Activated CD8-positive, alpha-beta T cell treated with anti-CD3 and anti-CD28 coated beads for 36 hours (primary cell): ENCODE data around the gene CPN2. TPM values are rescaled to one million over a fixed set of nuclear protein-coding genes. Genes with fewer than 3 reads are reported as not detected.

ENCODE experiments used
- ATAC-seq: fragments of 200-7000 bp; cut with Tn5 transposase; one replicate; pipeline ENCODE4 v1.10.0; 2021; ENCODE audit warnings: mild to moderate bottlenecking, moderate library complexity
- CTCF ChIA-PET: fragments of 350-600 bp; sonication (Branson Sonifier 250); formaldehyde crosslinking; loops from one replicate; lab custom pipeline; 2021; ENCODE audit warnings: antibody characterized with exemption; lab: Charles Lee
- POLR2A ChIA-PET: fragments of 350-600 bp; sonication (Branson Sonifier 250); formaldehyde crosslinking; loops from one replicate; lab custom pipeline; 2021; ENCODE audit warnings: antibody characterized with exemption; lab: Charles Lee
- DNase-seq: peaks from one replicate; pipeline ENCODE4 v3.0.0-alpha.2; 2020
- H3K27ac Mint-ChIP-seq: one replicate; pipeline ENCODE4 v1.8.0; 2021; ENCODE audit warnings: mild to moderate bottlenecking, mixed read lengths
- H3K27me3 Mint-ChIP-seq: one replicate; pipeline ENCODE4 v1.8.0; 2021; ENCODE audit warnings: mixed read lengths
- H3K36me3 Mint-ChIP-seq: one replicate; pipeline ENCODE4 v1.8.0; 2021; ENCODE audit warnings: low read depth, mixed read lengths
- H3K4me1 Mint-ChIP-seq: one replicate; pipeline ENCODE4 v1.8.0; 2021; ENCODE audit warnings: low read depth, mixed read lengths
- H3K4me3 Mint-ChIP-seq: one replicate; pipeline ENCODE4 v1.8.0; 2021; ENCODE audit warnings: mild to moderate bottlenecking, moderate library complexity, mixed read lengths
- H3K9me3 Mint-ChIP-seq: one replicate; pipeline ENCODE4 v1.8.0; 2021; ENCODE audit warnings: mixed read lengths
- CTCF ChIP-seq: fragments of 200-600 bp; IDR thresholded peaks from one replicate; pipeline ENCODE4 v1.8.0; 2022; ENCODE audit warnings: antibody characterized with exemption, mild to moderate bottlenecking
- intact Hi-C: fragments of 100-400 bp; cut with micrococcal nuclease; formaldehyde crosslinking; loops from one replicate; pipeline ENCODE4 v1.10.0; 2022
- total RNA-seq, 2 experiments: library from RNA; stranded (reverse); gene quantifications; one replicate each; pipeline ENCODE4 v1.2.3, GENCODE V29; 2021

The CPN2 gene
- total RNA-seq, 2 experiments from 2014 or later, result not detected

- Mint-ChIP-seq H3K36me3 (peaks cover 1% of the 10 kb centered on the region), H3K9me3 (peaks cover 2% of the 10 kb centered on the region), H3K27me3 (peaks cover 8% of the 10 kb centered on the region), H3K27ac (no peak overlapping the region), H3K4me3 (no peak overlapping the region), H3K4me1 (peaks cover 20% of the 10 kb centered on the region)
- DNase-seq (no peak), ATAC-seq (no peak)
- POLR2A ChIA-PET, result interaction anchor here (0.7 kb wide), 1 partner anchor 29 kb away, joined by 3 read pairs; no protein-coding TSS in a partner anchor
- intact Hi-C loops, result no loop called here
- TF ChIP-seq CTCF, result no peak
- CTCF ChIA-PET, result interaction anchor here (0.8 kb wide), 1 partner anchor 13 kb away, joined by 3 read pairs; no protein-coding TSS in a partner anchor
These were observed 49.4 kb downstream of the CPN2 start for GRCh38 chr3:194301730-194302129.

- Mint-ChIP-seq H3K9me3 (peaks cover 2% of the 10 kb centered on the region), H3K27me3 (peaks cover 8% of the 10 kb centered on the region), H3K4me1 (peaks cover 12% of the 10 kb centered on the region), H3K27ac (no peak overlapping the region), H3K36me3 (peaks cover 1% of the 10 kb centered on the region), H3K4me3 (no peak overlapping the region)
- ChIA-PET CTCF (interaction anchor here (0.9 to 1.5 kb wide), 2 partner anchors 15 to 23 kb away, joined by 3 to 4 read pairs; no protein-coding TSS in a partner anchor), POLR2A (interaction anchor here (0.7 to 1.4 kb wide), 2 partner anchors 13 to 110 kb away, joined by 3 to 4 read pairs; no protein-coding TSS in a partner anchor)
- DNase-seq (no peak), ATAC-seq (no peak)
- intact Hi-C loops, result no loop called here
- no peak for TF ChIP-seq CTCF
These were observed 50.2 kb downstream of the CPN2 start for GRCh38 chr3:194300936-194301335.

- Mint-ChIP-seq H3K27me3 (peaks cover 8% of the 10 kb centered on the region), H3K36me3 (peaks cover 1% of the 10 kb centered on the region), H3K27ac (no peak overlapping the region), H3K9me3 (peaks cover 2% of the 10 kb centered on the region), H3K4me3 (no peak overlapping the region), H3K4me1 (peaks cover 7% of the 10 kb centered on the region)
- no peak for TF ChIP-seq CTCF
- POLR2A ChIA-PET, result interaction anchor here (0.7 to 1.4 kb wide), 2 partner anchors 14 to 111 kb away, joined by 3 to 4 read pairs; no protein-coding TSS in a partner anchor
- ATAC-seq (no peak), DNase-seq (no peak)
- intact Hi-C loops, result no loop called here
- CTCF ChIA-PET, result interaction anchor here (0.9 to 1.5 kb wide), 2 partner anchors 15 to 24 kb away, joined by 3 to 4 read pairs; no protein-coding TSS in a partner anchor
These were observed 50.8 kb downstream of the CPN2 start for GRCh38 chr3:194300382-194300758.

GRCh38 chr3:194298331-194299227 lies 52.5 kb downstream of the CPN2 start:
- H3K4me3 Mint-ChIP-seq, result no peak overlapping the region
- no peak for TF ChIP-seq CTCF
- intact Hi-C loops, result no loop called here
- no peaks in the 10 kb centered on the region for H3K9me3 Mint-ChIP-seq
- peaks cover 10% of the 10 kb centered on the region for H3K27me3 Mint-ChIP-seq
- H3K27ac Mint-ChIP-seq, result no peak overlapping the region
- ChIA-PET POLR2A (no interaction called here), CTCF (interaction anchor here (1.0 to 2.0 kb wide), 3 partner anchors 17 to 633 kb away, joined by 3 to 11 read pairs (median 3); no protein-coding TSS in a partner anchor)
- DNase-seq, result no peak
- no peaks in the 10 kb centered on the region for H3K36me3 Mint-ChIP-seq
- H3K4me1 Mint-ChIP-seq, result peaks cover 5% of the 10 kb centered on the region
- ATAC-seq, result no peak
